Neural progenitor cell (in vitro differentiated cells): ENCODE data around the gene SLC28A2. TPM values are rescaled to one million over a fixed set of nuclear protein-coding genes. Genes with fewer than 3 reads are reported as not detected.

Source experiments
- DNase-seq: peaks from one replicate; pipeline ENCODE4 v3.0.0-alpha.2; 2016; ENCODE audit warnings: low spot score
- H2AFZ ChIP-seq: fragments of 200-600 bp; sonication (generic); replicated peaks from 2 replicates; pipeline ENCODE4 v1.6.1; 2016; ENCODE audit warnings: antibody characterized with exemption
- H3F3A ChIP-seq: fragments of 200-600 bp; sonication (generic); 2 replicates; pipeline ENCODE4 v1.6.1; 2016; ENCODE audit warnings: antibody characterized with exemption, low read depth
- H3K27ac ChIP-seq: fragments of 200-600 bp; sonication (generic); 2 replicates; pipeline ENCODE4 v1.5.1; 2016; ENCODE audit warnings: mild to moderate bottlenecking
- H3K27me3 ChIP-seq: fragments of 200-600 bp; sonication (generic); 2 replicates; pipeline ENCODE4 v1.6.1; 2016; ENCODE audit warnings: mild to moderate bottlenecking, moderate library complexity
- H3K36me3 ChIP-seq: fragments of 200-600 bp; sonication (generic); 2 replicates; pipeline ENCODE4 v1.5.1; 2016
- H3K4me1 ChIP-seq: fragments of 200-600 bp; sonication (generic); 2 replicates; pipeline ENCODE4 v1.6.1; 2016; ENCODE audit warnings: mixed run types
- H3K4me2 ChIP-seq: fragments of 200-600 bp; sonication (generic); 2 replicates; pipeline ENCODE4 v1.6.1; 2016
- H3K4me3 ChIP-seq: fragments of 200-600 bp; sonication (generic); 2 replicates; pipeline ENCODE4 v1.5.1; 2016
- H3K79me2 ChIP-seq: fragments of 200-600 bp; sonication (generic); 2 replicates; pipeline ENCODE4 v1.6.1; 2016; ENCODE audit warnings: low read depth
- H3K9ac ChIP-seq: fragments of 200-600 bp; sonication (generic); 2 replicates; pipeline ENCODE4 v1.6.1; 2016
- H3K9me3 ChIP-seq: fragments of 200-600 bp; sonication (generic); 2 replicates; pipeline ENCODE4 v1.5.1; 2016; ENCODE audit warnings: low read depth
- H4K20me1 ChIP-seq: fragments of 200-600 bp; sonication (generic); 2 replicates; pipeline ENCODE4 v1.6.1; 2016; ENCODE audit warnings: low read depth
- H3K27ac Mint-ChIP-seq: 3 replicates; pipeline ENCODE4 v1.8.0; 2021; ENCODE audit warnings: mixed read lengths
- H3K27me3 Mint-ChIP-seq: 2 replicates; pipeline ENCODE4 v1.8.0; 2022; ENCODE audit warnings: low read depth, mild to moderate bottlenecking, inconsistent platforms, moderate library complexity, mixed read lengths; ENCODE audit not compliant: insufficient read depth
- H3K36me3 Mint-ChIP-seq: 3 replicates; pipeline ENCODE4 v1.8.0; 2021; ENCODE audit warnings: mixed read lengths
- H3K4me1 Mint-ChIP-seq: 3 replicates; pipeline ENCODE4 v1.8.0; 2021; ENCODE audit warnings: mixed read lengths
- H3K4me3 Mint-ChIP-seq: 3 replicates; pipeline ENCODE4 v1.8.0; 2021; ENCODE audit warnings: mild to moderate bottlenecking, moderate library complexity, mixed read lengths
- H3K9me3 Mint-ChIP-seq: 3 replicates; pipeline ENCODE4 v1.8.0; 2020; ENCODE audit warnings: mixed read lengths
- CTCF ChIP-seq: fragments of 200-600 bp; sonication (generic); IDR thresholded peaks from 2 replicates; pipeline ENCODE4 v1.5.1; 2017; ENCODE audit warnings: antibody characterized with exemption, mild to moderate bottlenecking
- EZH2 ChIP-seq: fragments of 200-600 bp; sonication (generic); IDR thresholded peaks from 2 replicates; pipeline ENCODE4 v1.6.1; 2017; ENCODE audit warnings: antibody characterized with exemption, mild to moderate bottlenecking, moderate library complexity
- EZH2phosphoT487 ChIP-seq: fragments of 200-600 bp; sonication (generic); IDR thresholded peaks from 2 replicates; pipeline ENCODE4 v1.6.1; 2017; ENCODE audit warnings: antibody characterized with exemption
- total RNA-seq: library from RNA; depleted of rRNA; stranded (reverse); fragments of >200 nt; gene quantifications from 2 replicates; pipeline ENCODE4 v1.2.3, GENCODE V29; 2015; ENCODE audit warnings: low replicate concordance

SLC28A2 gene, protein sequence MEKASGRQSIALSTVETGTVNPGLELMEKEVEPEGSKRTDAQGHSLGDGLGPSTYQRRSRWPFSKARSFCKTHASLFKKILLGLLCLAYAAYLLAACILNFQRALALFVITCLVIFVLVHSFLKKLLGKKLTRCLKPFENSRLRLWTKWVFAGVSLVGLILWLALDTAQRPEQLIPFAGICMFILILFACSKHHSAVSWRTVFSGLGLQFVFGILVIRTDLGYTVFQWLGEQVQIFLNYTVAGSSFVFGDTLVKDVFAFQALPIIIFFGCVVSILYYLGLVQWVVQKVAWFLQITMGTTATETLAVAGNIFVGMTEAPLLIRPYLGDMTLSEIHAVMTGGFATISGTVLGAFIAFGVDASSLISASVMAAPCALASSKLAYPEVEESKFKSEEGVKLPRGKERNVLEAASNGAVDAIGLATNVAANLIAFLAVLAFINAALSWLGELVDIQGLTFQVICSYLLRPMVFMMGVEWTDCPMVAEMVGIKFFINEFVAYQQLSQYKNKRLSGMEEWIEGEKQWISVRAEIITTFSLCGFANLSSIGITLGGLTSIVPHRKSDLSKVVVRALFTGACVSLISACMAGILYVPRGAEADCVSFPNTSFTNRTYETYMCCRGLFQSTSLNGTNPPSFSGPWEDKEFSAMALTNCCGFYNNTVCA
- total RNA-seq = not detected in 2 replicates

DNA sequence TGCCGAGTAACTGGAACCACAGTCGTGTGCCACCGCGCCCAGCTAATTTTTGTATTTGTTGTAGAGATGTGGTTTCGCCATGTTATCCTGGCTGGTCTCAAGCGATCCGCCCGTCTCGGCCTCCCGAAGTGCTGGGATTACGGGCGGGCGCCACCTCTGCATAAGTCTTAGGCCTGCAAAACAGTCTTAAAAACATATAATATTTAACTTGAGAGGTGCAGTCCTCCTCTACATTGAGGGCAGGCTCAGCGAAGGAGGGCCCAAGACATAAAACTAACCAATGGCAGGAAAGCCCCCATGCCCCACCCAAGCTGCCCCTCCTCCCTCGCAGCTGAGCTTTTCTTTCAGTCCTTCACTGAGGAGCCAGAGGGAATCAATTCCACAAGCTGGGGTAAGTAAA, at the start of gene SLC28A2:
Gene SLC28A2, plus strand, starts transcription at position 347 of the 400 bp plus-strand sequence. CDS start 982 bp downstream, outside the sequence.
- H3K4me3 Mint-ChIP-seq = no peak within 1 kb of the TSS
- Histone ChIP-seq H4K20me1 (no peaks in the 10 kb centered on the region), H3K4me1 (no peaks in the 10 kb centered on the region), H3K27ac (no peak within 1 kb of the TSS), H2AFZ (peak within 1 kb of the TSS; percentile 91), H3K36me3 (no peaks in the 10 kb centered on the region), H3K4me3 (no peak within 1 kb of the TSS), H3K4me2 (no peak within 1 kb of the TSS), H3K9ac (no peak within 1 kb of the TSS), H3K79me2 (no peaks in the 10 kb centered on the region), H3F3A (no peaks in the 10 kb centered on the region), H3K27me3 (no peaks in the 10 kb centered on the region), H3K9me3 (no peaks in the 10 kb centered on the region)
- TF ChIP-seq CTCF (no peak), EZH2 (no peak), EZH2phosphoT487 (no peak)
- H3K36me3 Mint-ChIP-seq = no peaks in the 10 kb centered on the region
- no peaks in the 10 kb centered on the region for H3K9me3 Mint-ChIP-seq
- H3K27me3 Mint-ChIP-seq = no peaks in the 10 kb centered on the region
- H3K27ac Mint-ChIP-seq = no peak within 1 kb of the TSS
- no peak for DNase-seq
- no peaks in the 10 kb centered on the region for H3K4me1 Mint-ChIP-seq

- Histone ChIP-seq H3F3A (peaks cover 24% of the 10 kb centered on the region), H3K9me3 (no peaks in the 10 kb centered on the region), H3K79me2 (no peaks in the 10 kb centered on the region), H3K36me3 (no peaks in the 10 kb centered on the region), H3K4me3 (no peak overlapping the region), H3K27me3 (peaks cover 9% of the 10 kb centered on the region), H3K4me2 (no peak overlapping the region), H2AFZ (no peak overlapping the region), H3K27ac (no peak overlapping the region), H3K4me1 (no peaks in the 10 kb centered on the region), H3K9ac (no peak overlapping the region), H4K20me1 (no peaks in the 10 kb centered on the region)
- Mint-ChIP-seq H3K36me3 (peaks cover 2% of the 10 kb centered on the region), H3K27ac (no peak overlapping the region), H3K9me3 (peaks cover 9% of the 10 kb centered on the region), H3K4me3 (no peak overlapping the region), H3K4me1 (peaks cover 14% of the 10 kb centered on the region), H3K27me3 (peaks cover 18% of the 10 kb centered on the region)
- TF ChIP-seq EZH2 (no peak), CTCF (no peak), EZH2phosphoT487 (no peak)
- DNase-seq = no peak
Observed at GRCh38 chr15:45203182-45203581, 48.9 kb upstream of the SLC28A2 start.

DNA sequence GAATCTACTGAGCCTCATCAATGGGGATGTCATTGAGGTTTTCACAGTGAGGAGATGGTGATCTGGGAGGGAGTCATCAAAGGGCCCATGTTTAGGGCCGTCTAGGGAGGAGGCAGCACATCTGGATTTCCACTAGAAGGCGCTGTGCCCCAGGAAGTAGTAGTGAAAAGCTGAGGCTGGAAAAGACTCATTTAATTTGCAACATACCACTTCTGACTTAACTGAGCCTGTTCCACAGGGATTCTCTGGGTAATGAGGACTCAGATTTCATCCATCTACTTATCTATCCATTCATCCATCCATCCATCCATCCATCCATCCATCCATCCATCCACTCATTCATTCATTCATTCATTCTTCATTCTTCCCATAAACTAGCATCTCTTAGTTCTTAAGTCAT, 46.8 kb upstream of the SLC28A2 start:
- Histone ChIP-seq H3F3A (peaks cover 10% of the 10 kb centered on the region), H4K20me1 (no peaks in the 10 kb centered on the region), H3K4me3 (no peak overlapping the region), H3K4me1 (no peaks in the 10 kb centered on the region), H2AFZ (peak overlapping the region; percentile 80), H3K79me2 (no peaks in the 10 kb centered on the region), H3K36me3 (no peaks in the 10 kb centered on the region), H3K27me3 (peaks cover 9% of the 10 kb centered on the region), H3K27ac (no peak overlapping the region), H3K9ac (no peak overlapping the region), H3K9me3 (no peaks in the 10 kb centered on the region), H3K4me2 (no peak overlapping the region)
- no peaks in the 10 kb centered on the region for H3K4me1 Mint-ChIP-seq
- H3K27ac Mint-ChIP-seq = no peak overlapping the region
- TF ChIP-seq CTCF (peak; percentile 92), EZH2 (no peak)
- H3K4me3 Mint-ChIP-seq = no peak overlapping the region
- DNase-seq = peak; percentile 86
- no peaks in the 10 kb centered on the region for H3K36me3 Mint-ChIP-seq
- H3K27me3 Mint-ChIP-seq = peaks cover 4% of the 10 kb centered on the region
- H3K9me3 Mint-ChIP-seq = no peaks in the 10 kb centered on the region
